Keratinocyte (primary cell): ENCODE results near the gene KDM4B. TPM values are rescaled to one million over a fixed set of nuclear protein-coding genes. Genes with fewer than 3 reads are reported as not detected.

Experiments used
- DNase-seq: peaks from one replicate; pipeline ENCODE4 v3.0.0-alpha.2; 2011; ENCODE audit warnings: low read depth, missing footprints, low spot score
- FAIRE-seq: peaks from 2 replicates; lab custom pipeline; 2011; peaks lifted over from hg19 to GRCh38; lab: Jason Lieb, UNC
- H2AFZ ChIP-seq: 2 replicates; pipeline ENCODE4 v1.6.0; 2012; ENCODE audit warnings: low read length, control low read depth, inconsistent platforms; ENCODE audit not compliant: control insufficient read depth
- H3K27ac ChIP-seq: 2 replicates; pipeline ENCODE4 v1.5.1; 2011; ENCODE audit warnings: low read length; ENCODE audit not compliant: control insufficient read depth, insufficient read depth
- H3K27me3 ChIP-seq: 3 replicates; pipeline ENCODE4 v1.6.0; 2011; ENCODE audit warnings: low read length; ENCODE audit not compliant: control insufficient read depth, insufficient read depth; ENCODE audit errors: extremely low read depth
- H3K36me3 ChIP-seq, 2 experiments: 2 replicates in 1 of 2; 3 replicates in 1 of 2; pipeline ENCODE4 v1.5.1; 2011; ENCODE audit warnings: low read length in 2 of 2, mild to moderate bottlenecking in 1 of 2; ENCODE audit not compliant: control insufficient read depth in 2 of 2, insufficient read depth in 2 of 2; ENCODE audit errors: extremely low read depth in 1 of 2
- H3K4me1 ChIP-seq: 3 replicates; pipeline ENCODE4 v1.5.1; 2011; ENCODE audit warnings: low read length; ENCODE audit not compliant: control insufficient read depth, insufficient read depth; ENCODE audit errors: extremely low read depth
- H3K4me2 ChIP-seq: 3 replicates; pipeline ENCODE4 v1.6.0; 2011; ENCODE audit warnings: low read depth, low read length; ENCODE audit not compliant: control insufficient read depth, insufficient read depth; ENCODE audit errors: extremely low read depth
- H3K4me3 ChIP-seq, 3 experiments: fragments of 200-600 bp in 1 of 3; sonication (generic) in 1 of 3; 2 replicates in 2 of 3; 3 replicates in 1 of 3; pipeline ENCODE4 v1.5.1; 2011 to 2016; ENCODE audit warnings: low read length in 3 of 3, mild to moderate bottlenecking in 3 of 3, control low read depth in 2 of 3, inconsistent platforms in 1 of 3, low read depth in 1 of 3, mixed read lengths in 1 of 3, mixed run types in 1 of 3, moderate library complexity in 1 of 3; ENCODE audit not compliant: control insufficient read depth in 2 of 3, insufficient read depth in 2 of 3; ENCODE audit errors: extremely low read depth in 1 of 3
- H3K79me2 ChIP-seq: 2 replicates; pipeline ENCODE4 v1.6.0; 2012; ENCODE audit warnings: low read length; ENCODE audit not compliant: control insufficient read depth, insufficient read depth
- H3K9ac ChIP-seq: 3 replicates; pipeline ENCODE4 v1.6.0; 2011; ENCODE audit warnings: low read length; ENCODE audit not compliant: control insufficient read depth, insufficient read depth; ENCODE audit errors: extremely low read depth
- H3K9me1 ChIP-seq: 3 replicates; pipeline ENCODE4 v1.6.0; 2011; ENCODE audit warnings: low read length; ENCODE audit not compliant: control insufficient read depth, insufficient read depth; ENCODE audit errors: extremely low read depth
- H3K9me3 ChIP-seq: 2 replicates; pipeline ENCODE4 v1.5.1; 2012; ENCODE audit warnings: low read depth, low read length; ENCODE audit not compliant: control insufficient read depth
- H4K20me1 ChIP-seq: 3 replicates; pipeline ENCODE4 v1.6.0; 2011; ENCODE audit warnings: low read length; ENCODE audit not compliant: control insufficient read depth, insufficient read depth; ENCODE audit errors: extremely low read depth
- EZH2 ChIP-seq: IDR thresholded peaks from one replicate; pipeline ENCODE4 v1.6.1; 2012; ENCODE audit warnings: inconsistent platforms, mild to moderate bottlenecking, low read length, moderate library complexity
- dilution Hi-C: fragments of 300-500 bp; cut with MboI; formaldehyde crosslinking; loops from one replicate; pipeline ENCODE4 v1.7.0; 2020; ENCODE audit warnings: low sequenced_read_pairs; ENCODE audit not compliant: extremely low pct_ligation_motif_present
- polyA plus RNA-seq, 5 experiments: library from polyadenylated mRNA; depleted of rRNA in 3 of 5; stranded (reverse) in 3 of 5; stranded (forward) in 1 of 5; unstranded in 1 of 5; fragments of >200 nt; gene quantifications; 1 replicate in 1 of 5; 2 replicates in 3 of 5; 3 replicates in 1 of 5; pipeline versions ENCODE4 v1.2.1 to v1.2.3, GENCODE V29; 2011 to 2012; ENCODE audit warnings: missing spikeins in 2 of 5, low read depth in 1 of 5, low replicate concordance in 1 of 5
- TF ChIP-seq, protein P1 (sequence below), 3 experiments: IDR thresholded peaks in 1 of 3; conservative IDR thresholded peaks in 1 of 3; optimal IDR thresholded peaks in 1 of 3; 2 replicates in 2 of 3; 3 replicates in 1 of 3; pipeline versions ENCODE3 to v1.5.1; 2011; ENCODE audit warnings: low read length in 3 of 3, mild to moderate bottlenecking in 3 of 3, moderate library complexity in 2 of 3, control low read depth in 1 of 3, inconsistent platforms in 1 of 3; ENCODE audit not compliant: insufficient read depth in 2 of 3; ENCODE audit errors: extremely low read depth in 1 of 3

The KDM4B gene
- polyA plus RNA-seq, 1 donor (not counting 4 experiments of a cell fraction or from before 2014, with no cell fraction given), result 6.2 TPM

DNA sequence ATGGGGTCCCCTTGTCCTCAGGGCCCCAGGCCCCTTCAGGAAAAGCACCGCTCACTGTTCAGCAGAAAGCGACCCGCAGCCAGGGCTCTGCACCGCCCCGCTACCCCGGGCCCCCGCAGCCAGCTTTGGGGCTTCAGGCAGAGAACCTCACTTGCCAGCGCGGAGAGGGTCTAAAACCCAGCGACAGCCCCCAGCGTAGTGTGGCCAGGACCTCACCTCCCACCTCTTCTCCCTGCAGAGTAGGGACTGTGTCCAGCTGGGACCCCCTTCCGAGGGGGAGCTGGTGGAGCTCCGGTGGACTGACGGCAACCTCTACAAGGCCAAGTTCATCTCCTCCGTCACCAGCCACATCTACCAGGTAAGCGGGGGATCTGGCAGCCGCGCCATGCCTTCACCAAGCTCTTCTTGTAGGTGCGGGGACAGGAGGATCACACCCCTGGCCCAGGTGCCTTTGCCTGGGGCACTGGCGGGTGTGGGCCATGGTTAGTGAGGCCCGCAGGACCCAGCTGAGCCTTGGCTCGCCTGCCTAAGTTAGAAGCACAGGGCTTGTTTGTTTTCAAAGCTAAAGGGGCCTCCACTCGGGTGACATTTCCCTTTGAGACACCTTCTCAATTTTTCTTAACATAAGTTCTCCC, 175.7 kb downstream of the KDM4B start:
- Histone ChIP-seq H2AFZ (no peak overlapping the region), H4K20me1 (no peaks in the 10 kb centered on the region), H3K27ac (no peak overlapping the region), H3K4me1 (peaks cover 21% of the 10 kb centered on the region), H3K9ac (no peak overlapping the region), H3K4me2 (no peak overlapping the region), H3K36me3 (peaks cover 8 to 35% of the 10 kb centered on the region in 2 experiments), H3K9me3 (no peaks in the 10 kb centered on the region), H3K9me1 (no peaks in the 10 kb centered on the region), H3K4me3 (no peak overlapping the region), H3K27me3 (no peaks in the 10 kb centered on the region), H3K79me2 (no peaks in the 10 kb centered on the region)
- dilution Hi-C loops, result no loop called here
- no peak for FAIRE-seq
- no peak for TF ChIP-seq EZH2
- TF ChIP-seq, protein P1, sequence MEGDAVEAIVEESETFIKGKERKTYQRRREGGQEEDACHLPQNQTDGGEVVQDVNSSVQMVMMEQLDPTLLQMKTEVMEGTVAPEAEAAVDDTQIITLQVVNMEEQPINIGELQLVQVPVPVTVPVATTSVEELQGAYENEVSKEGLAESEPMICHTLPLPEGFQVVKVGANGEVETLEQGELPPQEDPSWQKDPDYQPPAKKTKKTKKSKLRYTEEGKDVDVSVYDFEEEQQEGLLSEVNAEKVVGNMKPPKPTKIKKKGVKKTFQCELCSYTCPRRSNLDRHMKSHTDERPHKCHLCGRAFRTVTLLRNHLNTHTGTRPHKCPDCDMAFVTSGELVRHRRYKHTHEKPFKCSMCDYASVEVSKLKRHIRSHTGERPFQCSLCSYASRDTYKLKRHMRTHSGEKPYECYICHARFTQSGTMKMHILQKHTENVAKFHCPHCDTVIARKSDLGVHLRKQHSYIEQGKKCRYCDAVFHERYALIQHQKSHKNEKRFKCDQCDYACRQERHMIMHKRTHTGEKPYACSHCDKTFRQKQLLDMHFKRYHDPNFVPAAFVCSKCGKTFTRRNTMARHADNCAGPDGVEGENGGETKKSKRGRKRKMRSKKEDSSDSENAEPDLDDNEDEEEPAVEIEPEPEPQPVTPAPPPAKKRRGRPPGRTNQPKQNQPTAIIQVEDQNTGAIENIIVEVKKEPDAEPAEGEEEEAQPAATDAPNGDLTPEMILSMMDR (optimal IDR thresholded peaks at IDR 0.05 in 1 of 3, IDR thresholded peaks at IDR 0.05 in 1 of 3, conservative IDR thresholded peaks at IDR 0.05 in 1 of 3; ENCODE audit: extremely low read depth in 1 of 3, insufficient read depth in 2 of 3, low read length in 3 of 3), result no peak
- DNase-seq, result no peak

DNA sequence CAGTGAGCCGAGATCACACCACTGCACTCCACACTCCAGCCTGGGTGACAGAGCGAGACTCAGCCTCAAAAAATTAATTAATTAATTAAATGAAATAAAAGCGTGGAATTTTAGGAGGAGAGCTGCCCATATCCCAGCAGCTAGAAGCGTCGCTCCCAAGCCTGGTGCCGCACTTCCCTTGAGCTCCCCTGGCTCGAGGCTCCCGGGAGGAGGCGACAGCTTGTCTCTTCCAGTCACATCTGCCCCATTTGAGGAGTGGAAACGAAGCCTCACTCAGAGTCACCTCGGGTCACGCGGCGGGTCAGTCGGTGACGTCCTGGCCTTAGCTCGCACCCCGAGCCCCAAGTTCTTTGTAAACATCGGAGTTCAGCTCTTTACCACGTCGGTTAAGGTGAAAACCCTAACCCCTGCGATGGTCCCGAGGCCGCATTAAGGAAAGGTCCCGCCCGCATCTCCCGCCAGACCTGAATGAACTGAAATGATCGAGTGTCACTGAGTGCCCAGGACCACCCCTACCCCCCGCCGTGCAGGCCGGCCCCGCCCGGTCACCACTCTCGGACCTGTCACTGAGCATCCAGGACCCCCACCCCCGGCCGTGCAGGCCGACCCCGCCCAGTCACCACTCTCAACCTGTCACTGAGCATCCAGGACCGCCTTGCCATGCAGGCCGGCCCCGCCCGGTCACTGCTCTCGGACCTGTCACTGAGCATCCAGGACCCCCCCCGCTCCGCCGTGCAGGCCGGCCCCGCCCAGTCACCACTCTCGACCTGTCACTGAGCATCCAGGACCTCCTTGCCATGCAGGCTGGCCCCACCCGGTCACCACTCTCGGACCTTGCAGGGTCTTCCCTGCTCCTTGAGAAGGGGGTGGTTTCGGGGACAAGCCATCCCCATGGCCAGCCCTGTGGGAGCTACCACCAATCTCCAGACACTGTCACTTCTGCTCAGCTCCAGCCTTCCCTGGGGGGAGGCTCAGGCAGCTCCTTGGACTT, 176.9 kb downstream of the KDM4B start:
- no peaks in the 10 kb centered on the region for H3K9me3 ChIP-seq
- no peak overlapping the region for H3K9ac ChIP-seq
- H3K27ac ChIP-seq, result no peak overlapping the region
- peaks cover 21% of the 10 kb centered on the region for H3K4me1 ChIP-seq
- DNase-seq (no peak), FAIRE-seq (no peak)
- no peaks in the 10 kb centered on the region for H4K20me1 ChIP-seq
- no peak for TF ChIP-seq EZH2
- TF ChIP-seq, protein P1 (optimal IDR thresholded peaks at IDR 0.05 in 1 of 3, IDR thresholded peaks at IDR 0.05 in 1 of 3, conservative IDR thresholded peaks at IDR 0.05 in 1 of 3; ENCODE audit: extremely low read depth in 1 of 3, insufficient read depth in 2 of 3, low read length in 3 of 3), result no peak
- H3K4me2 ChIP-seq, result no peak overlapping the region
- H3K9me1 ChIP-seq, result no peaks in the 10 kb centered on the region
- H2AFZ ChIP-seq, result no peak overlapping the region
- no peaks in the 10 kb centered on the region for H3K79me2 ChIP-seq
- dilution Hi-C loops, result no loop called here
- H3K27me3 ChIP-seq, result no peaks in the 10 kb centered on the region
- peaks cover 8 to 27% of the 10 kb centered on the region in 2 experiments for H3K36me3 ChIP-seq
- H3K4me3 ChIP-seq, result no peak overlapping the region
